Measurements from ENCODE around the gene CNTN2.

DNA sequence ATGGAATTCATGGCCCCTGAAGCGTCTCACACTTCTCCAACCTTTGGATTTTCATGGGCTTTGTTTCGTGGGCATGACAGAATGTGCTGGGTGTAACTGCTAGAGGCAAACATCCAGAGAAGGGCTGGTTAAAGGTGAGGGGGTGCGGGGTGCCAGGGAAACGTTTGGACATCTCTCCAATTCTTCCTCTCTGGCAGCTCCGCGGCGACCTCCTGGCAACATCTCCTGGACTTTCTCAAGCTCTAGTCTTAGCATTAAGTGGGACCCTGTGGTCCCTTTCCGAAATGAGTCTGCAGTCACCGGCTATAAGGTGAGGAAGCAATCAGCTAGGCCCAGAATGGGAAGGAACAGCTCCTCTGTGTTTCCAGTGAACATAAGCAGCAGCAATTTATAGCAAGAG lies 29.3 kb downstream of the CNTN2 start:
- TF ChIP-seq, protein P1, sequence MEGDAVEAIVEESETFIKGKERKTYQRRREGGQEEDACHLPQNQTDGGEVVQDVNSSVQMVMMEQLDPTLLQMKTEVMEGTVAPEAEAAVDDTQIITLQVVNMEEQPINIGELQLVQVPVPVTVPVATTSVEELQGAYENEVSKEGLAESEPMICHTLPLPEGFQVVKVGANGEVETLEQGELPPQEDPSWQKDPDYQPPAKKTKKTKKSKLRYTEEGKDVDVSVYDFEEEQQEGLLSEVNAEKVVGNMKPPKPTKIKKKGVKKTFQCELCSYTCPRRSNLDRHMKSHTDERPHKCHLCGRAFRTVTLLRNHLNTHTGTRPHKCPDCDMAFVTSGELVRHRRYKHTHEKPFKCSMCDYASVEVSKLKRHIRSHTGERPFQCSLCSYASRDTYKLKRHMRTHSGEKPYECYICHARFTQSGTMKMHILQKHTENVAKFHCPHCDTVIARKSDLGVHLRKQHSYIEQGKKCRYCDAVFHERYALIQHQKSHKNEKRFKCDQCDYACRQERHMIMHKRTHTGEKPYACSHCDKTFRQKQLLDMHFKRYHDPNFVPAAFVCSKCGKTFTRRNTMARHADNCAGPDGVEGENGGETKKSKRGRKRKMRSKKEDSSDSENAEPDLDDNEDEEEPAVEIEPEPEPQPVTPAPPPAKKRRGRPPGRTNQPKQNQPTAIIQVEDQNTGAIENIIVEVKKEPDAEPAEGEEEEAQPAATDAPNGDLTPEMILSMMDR (conservative IDR thresholded peaks at IDR 0.05): no peak
- no peak for TF ChIP-seq EZH2 (IDR thresholded peaks at IDR 0.05; ENCODE audit: low read depth)

All from PC-9 (cell line).